GM12891 (cell line): ENCODE data around the gene PHLPP1.

Experiments
- DNase-seq: peaks from one replicate; pipeline ENCODE4 v3.0.0; 2011; ENCODE audit warnings: low spot score; ENCODE audit not compliant: insufficient read length
- FAIRE-seq: peaks from 2 replicates; lab custom pipeline; 2011; peaks lifted over from hg19 to GRCh38; lab: Jason Lieb, UNC
- PAX5 ChIP-seq: IDR thresholded peaks from 2 replicates; pipeline ENCODE4 v1.6.1; 2011; ENCODE audit warnings: low read length, moderate library complexity, mild to moderate bottlenecking; ENCODE audit not compliant: insufficient read depth, severe bottlenecking
- POLR2A ChIP-seq: IDR thresholded peaks from 2 replicates; pipeline ENCODE4 v1.6.1; 2011; ENCODE audit warnings: low read depth, low read length, control low read depth
- POLR2AphosphoS5 ChIP-seq: IDR thresholded peaks from 2 replicates; pipeline ENCODE4 v1.6.1; 2011; ENCODE audit warnings: low read depth, low read length, control low read depth
- POU2F2 ChIP-seq: IDR thresholded peaks from 2 replicates; pipeline ENCODE4 v1.6.1; 2011; ENCODE audit warnings: low read depth, mild to moderate bottlenecking, control low read depth, low read length, moderate library complexity
- SPI1 ChIP-seq: IDR thresholded peaks from 2 replicates; pipeline ENCODE4 v1.6.1; 2011; ENCODE audit warnings: low read depth, low read length, control low read depth
- TAF1 ChIP-seq: IDR thresholded peaks from 2 replicates; pipeline ENCODE4 v1.6.1; 2011; ENCODE audit warnings: low read depth, low read length, control low read depth

The PHLPP1 gene

GRCh38 chr18:62963507-62963906, 248.2 kb downstream of the PHLPP1 start:
- TF ChIP-seq POLR2A, result no peak
- TF ChIP-seq PAX5, result no peak
- no peak for TF ChIP-seq POLR2AphosphoS5
- no peak for TF ChIP-seq TAF1
- TF ChIP-seq POU2F2, result no peak
- no peak for TF ChIP-seq SPI1
- no peak for DNase-seq
- FAIRE-seq, result no peak

- FAIRE-seq, result no peak
- TF ChIP-seq POLR2A (no peak), POU2F2 (no peak), SPI1 (no peak), PAX5 (no peak), POLR2AphosphoS5 (no peak), TAF1 (no peak)
- DNase-seq, result no peak
Measured at GRCh38 chr18:62964432-62964831, 249.1 kb downstream of the PHLPP1 start.

GRCh38 chr18:62967089-62967488, 251.7 kb downstream of the PHLPP1 start:
- FAIRE-seq (no peak), DNase-seq (no peak)
- no peak for TF ChIP-seq TAF1
- TF ChIP-seq POU2F2, result no peak
- no peak for TF ChIP-seq POLR2A
- TF ChIP-seq POLR2AphosphoS5, result no peak
- no peak for TF ChIP-seq SPI1
- no peak for TF ChIP-seq PAX5

GRCh38 chr18:62973689-62974088, 258.3 kb downstream of the PHLPP1 start:
- no peak for TF ChIP-seq POU2F2
- no peak for TF ChIP-seq TAF1
- TF ChIP-seq POLR2AphosphoS5, result no peak
- no peak for TF ChIP-seq SPI1
- no peak for TF ChIP-seq POLR2A
- no peak for TF ChIP-seq PAX5
- FAIRE-seq, result peak; percentile 38

DNA sequence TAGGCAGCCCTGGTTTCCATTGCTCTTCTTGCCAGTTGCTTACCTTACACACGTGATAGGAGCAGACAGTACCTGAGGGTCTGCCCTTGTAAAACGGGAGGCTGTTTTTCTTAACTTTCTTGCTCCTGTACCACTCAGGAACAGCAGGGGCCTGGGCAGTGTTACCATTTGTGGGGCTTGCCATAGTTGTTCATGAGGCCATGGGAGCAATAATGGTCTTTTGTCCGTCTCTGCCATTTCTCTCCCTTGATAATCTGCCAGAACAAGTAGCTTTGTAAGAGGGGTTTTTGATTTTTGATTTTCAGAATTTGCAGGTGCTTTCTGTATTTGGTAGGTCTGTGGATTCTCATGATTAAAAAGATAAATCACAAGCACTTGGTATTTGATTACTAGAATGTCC, 259.0 kb downstream of the PHLPP1 start:
- no peak for DNase-seq
- FAIRE-seq, result no peak
- TF ChIP-seq PAX5 (no peak), TAF1 (no peak), POLR2AphosphoS5 (no peak), SPI1 (no peak), POU2F2 (no peak), POLR2A (no peak)

More at GRCh38 chr18:62973689-62974088, 258.3 kb downstream of the PHLPP1 start:
- DNase-seq, result no peak

DNA sequence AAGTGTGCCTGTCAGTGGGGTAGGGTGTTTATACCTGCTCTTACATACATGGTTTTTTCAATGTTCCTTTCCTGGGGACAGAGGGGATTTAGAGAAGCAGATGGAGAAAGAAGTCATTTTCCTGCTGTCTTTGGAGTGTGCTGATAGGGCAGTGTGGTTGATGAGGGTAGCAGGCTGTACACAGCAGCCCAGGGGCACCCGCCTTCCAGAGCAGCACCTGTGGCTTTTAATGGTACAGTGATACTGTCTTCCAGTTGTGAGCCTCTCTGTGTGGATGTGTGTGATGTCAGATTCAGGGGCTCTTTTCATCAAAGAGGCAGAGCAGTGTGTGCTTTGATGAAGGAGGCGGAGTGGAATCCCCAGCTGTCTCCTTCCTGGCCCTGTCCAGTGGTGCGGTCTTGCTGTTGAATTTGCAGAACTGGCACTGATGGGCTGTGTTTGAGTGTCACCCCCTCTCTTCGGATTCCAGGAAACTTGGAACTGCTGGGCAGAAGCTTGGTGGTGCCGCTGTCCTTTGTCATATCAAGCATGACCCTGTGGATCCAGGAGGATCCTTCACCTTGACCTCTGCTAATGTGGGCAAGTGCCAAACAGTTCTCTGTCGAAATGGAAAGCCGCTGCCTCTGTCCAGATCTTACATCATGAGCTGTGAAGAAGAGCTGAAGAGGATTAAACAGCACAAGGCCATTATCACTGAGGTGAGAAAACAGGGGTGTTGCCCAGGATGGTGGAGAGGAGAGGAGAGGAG, 259.8 kb downstream of the PHLPP1 start:
- FAIRE-seq, result no peak
- no peak for TF ChIP-seq PAX5
- TF ChIP-seq POLR2AphosphoS5, result no peak
- no peak for TF ChIP-seq SPI1
- no peak for TF ChIP-seq TAF1
- no peak for TF ChIP-seq POLR2A
- TF ChIP-seq POU2F2, result no peak

DNA sequence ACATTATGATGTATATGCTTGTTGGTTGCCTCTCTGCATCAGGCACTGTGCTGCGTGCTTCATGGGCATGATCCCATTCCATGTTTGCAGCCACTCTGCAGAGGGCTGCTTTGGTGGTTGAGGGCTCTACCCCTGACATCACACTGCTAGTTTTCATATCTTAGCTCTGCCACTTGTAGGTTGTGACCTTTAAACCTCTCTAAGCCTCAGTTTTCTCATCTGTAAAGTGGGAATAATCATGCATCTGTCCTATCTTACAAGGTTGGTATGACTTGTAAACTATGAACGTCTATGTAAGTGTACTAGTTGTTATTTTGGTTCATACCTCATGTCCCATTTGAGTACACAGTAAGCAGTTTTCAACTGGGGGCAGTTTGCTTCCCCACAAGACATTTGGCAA, 260.4 kb downstream of the PHLPP1 start:
- no peak for TF ChIP-seq POLR2A
- no peak for TF ChIP-seq PAX5
- no peak for TF ChIP-seq POLR2AphosphoS5
- no peak for TF ChIP-seq POU2F2
- TF ChIP-seq TAF1, result no peak
- no peak for TF ChIP-seq SPI1

More for the DNA sequence above, 259.8 kb downstream of the PHLPP1 start:
- no peak for DNase-seq

DNA sequence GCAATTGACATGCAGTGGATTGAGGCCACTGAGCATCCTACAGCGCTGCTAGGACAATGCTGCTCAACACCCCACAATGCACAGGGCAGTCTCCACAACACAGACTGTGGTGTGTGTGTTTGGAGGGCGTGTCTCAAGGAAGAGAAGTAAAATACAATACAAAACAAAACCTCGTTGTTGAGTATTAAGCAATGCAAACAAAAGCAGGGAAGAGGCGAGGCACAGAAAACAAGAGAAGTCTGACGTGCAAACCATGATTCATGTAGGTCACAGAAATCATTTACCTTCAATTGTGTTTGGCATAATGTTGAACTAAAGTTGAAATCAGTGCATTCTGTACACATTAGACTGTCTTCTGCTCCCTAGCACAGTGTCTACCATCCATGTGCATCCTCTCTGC, 260.9 kb downstream of the PHLPP1 start:
- FAIRE-seq (no peak), DNase-seq (no peak)
- TF ChIP-seq POLR2A (no peak), PAX5 (no peak), POLR2AphosphoS5 (no peak), TAF1 (no peak), SPI1 (no peak), POU2F2 (no peak)

More for the DNA sequence above, 260.4 kb downstream of the PHLPP1 start:
- no peak for FAIRE-seq
- no peak for DNase-seq

GRCh38 chr18:62977512-62977911, 262.2 kb downstream of the PHLPP1 start:
- DNase-seq (no peak), FAIRE-seq (no peak)
- TF ChIP-seq TAF1 (no peak), POLR2A (no peak), POLR2AphosphoS5 (no peak)
